COR-L47 (cell line): ENCODE results near the gene SORCS2.
A peak's percentile ranks its signal among the peaks of the same experiment; 100 is the strongest.

Experiments
- DNase-seq: peaks from one replicate; lab custom pipeline; 2025; lab: John Stamatoyannopoulos, UW

SORCS2 gene

DNA sequence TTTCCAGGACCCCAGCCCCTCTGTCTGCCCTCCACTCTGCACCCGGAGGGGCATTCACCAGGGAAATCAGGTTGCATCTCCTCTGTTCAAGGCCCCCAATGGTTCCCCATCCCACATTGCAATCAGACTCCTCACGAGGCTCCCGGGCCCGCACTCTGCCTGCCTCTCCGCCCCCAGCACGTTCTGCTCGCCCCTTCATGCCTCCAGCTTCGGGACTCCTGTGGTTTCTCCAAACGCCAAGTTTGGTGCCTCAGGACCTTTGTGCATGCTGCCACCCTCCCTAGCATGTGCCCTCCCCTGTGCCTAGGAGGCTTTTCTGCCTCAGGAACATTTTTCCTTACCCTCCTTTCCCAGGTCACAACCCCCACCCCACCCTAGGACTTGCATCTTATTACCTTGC is 426.0 kb downstream of the SORCS2 start:
- DNase-seq = no peak

DNA sequence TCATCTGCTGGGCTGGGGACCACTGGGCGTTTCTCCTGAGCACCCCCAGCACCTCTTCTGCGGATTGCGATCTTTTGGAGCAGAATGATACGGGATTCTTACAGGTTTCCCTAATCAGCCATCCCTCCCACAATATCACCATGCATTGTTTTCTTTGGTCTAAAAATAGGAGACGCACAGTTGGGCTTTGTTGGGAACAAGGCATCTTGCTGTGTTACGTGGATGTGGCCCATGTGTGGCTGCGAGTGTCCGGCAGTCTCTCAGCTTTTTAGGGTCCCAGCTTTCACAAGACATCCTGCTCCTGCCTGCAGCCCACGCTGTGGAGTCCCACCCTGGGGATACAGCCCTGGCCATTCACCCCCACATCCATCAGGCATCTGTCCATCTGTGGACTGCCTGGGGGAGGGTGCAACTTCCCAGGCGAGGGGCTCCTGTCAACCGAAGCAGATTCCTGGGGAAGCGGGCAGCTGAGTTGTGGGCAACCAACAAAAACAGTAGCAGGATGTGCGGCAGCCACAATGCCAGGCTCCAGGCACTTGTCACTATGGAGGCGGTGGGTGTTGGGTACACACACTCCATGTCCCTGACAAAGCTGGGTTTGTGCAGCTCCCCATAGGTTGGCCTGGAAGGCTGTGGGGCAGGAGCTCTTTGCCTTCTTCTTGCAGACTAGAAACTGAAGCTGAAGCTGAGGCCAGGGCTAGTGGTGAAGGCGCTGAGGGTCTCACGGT is 427.9 kb downstream of the SORCS2 start:
- DNase-seq = no peak

DNA sequence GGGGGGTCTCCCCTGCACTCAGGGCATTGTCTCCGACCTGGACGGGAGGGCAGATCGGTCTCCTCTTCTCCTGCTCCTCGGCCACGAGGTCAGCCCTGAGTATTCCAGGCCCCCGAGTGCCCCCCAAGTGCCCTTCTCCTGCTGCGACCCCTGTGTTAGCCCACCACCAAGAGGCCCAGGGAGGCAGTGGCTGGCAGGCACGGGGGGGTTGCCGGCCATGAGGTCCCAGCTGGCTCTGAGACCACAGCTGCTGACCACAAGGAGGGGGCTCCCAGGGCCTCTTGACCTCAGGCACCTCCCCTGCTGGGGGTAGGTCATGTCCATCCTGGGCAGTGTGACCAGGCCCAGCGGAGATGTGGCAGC is 428.5 kb downstream of the SORCS2 start:
- DNase-seq = no peak

- DNase-seq = no peak
These were observed 429.1 kb downstream of the SORCS2 start for GRCh38 chr4:7621252-7622035.

GRCh38 chr4:7622371-7622770 is 430.0 kb downstream of the SORCS2 start:
- no peak for DNase-seq

DNA sequence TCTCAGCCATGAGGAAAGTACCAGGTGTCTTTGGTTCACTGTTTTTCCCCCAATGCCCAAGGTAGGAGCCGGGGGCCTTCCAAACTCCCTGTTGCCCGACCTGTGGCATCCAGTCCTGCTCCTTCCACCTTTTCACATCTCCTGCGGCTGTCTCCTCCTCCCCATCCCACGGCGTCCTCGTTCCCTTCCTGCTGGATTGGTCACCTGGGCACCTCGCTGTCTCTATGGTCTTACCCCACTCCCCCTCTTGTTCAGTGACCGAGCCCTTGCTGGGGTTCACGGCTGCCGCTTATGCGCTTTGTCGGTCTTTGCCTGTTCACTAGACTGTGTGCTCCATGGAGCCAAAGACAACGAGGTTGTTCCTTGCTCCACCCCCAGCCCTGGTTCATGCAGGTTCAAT is 431.1 kb downstream of the SORCS2 start:
- DNase-seq = no peak

GRCh38 chr4:7624396-7624980 is 432.1 kb downstream of the SORCS2 start:
- no peak for DNase-seq

DNA sequence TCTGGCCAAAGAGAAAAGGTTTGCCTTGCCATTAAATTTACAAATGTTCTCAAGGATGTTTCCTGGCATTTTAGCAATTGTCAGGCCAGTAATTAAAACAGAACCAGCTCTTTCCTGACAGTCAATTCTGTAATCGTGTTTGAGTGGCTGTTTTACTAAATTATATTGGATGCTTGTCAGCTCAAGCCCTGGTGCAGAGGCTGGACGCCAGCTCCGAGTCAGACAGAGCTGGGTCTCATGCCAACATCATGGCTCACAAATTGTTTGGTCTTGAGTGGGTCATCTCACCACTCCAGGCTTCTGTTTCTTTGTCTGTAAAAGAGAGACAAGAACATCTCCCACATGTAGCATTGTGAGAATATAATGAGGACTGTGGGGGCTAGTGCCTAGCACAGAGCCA is 432.7 kb downstream of the SORCS2 start:
- no peak for DNase-seq

DNA sequence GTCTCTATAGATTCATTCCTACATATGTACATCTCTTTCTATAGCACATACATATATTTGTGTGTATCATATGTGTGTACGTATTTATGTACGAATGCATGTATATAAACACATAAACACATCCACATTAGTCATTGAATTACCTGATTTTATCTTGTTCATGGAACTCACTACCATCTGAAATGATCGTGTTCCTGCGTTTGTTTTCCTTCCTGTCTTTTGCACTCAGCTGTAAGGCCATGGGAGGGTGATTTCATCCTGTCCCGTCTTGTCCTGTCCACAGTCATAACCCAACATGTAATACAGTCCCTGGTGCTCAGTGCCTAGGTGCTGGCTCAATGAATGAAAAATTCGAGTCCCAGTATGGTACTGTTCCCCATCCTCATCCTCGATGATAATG is 434.2 kb downstream of the SORCS2 start:
- no peak for DNase-seq

DNA sequence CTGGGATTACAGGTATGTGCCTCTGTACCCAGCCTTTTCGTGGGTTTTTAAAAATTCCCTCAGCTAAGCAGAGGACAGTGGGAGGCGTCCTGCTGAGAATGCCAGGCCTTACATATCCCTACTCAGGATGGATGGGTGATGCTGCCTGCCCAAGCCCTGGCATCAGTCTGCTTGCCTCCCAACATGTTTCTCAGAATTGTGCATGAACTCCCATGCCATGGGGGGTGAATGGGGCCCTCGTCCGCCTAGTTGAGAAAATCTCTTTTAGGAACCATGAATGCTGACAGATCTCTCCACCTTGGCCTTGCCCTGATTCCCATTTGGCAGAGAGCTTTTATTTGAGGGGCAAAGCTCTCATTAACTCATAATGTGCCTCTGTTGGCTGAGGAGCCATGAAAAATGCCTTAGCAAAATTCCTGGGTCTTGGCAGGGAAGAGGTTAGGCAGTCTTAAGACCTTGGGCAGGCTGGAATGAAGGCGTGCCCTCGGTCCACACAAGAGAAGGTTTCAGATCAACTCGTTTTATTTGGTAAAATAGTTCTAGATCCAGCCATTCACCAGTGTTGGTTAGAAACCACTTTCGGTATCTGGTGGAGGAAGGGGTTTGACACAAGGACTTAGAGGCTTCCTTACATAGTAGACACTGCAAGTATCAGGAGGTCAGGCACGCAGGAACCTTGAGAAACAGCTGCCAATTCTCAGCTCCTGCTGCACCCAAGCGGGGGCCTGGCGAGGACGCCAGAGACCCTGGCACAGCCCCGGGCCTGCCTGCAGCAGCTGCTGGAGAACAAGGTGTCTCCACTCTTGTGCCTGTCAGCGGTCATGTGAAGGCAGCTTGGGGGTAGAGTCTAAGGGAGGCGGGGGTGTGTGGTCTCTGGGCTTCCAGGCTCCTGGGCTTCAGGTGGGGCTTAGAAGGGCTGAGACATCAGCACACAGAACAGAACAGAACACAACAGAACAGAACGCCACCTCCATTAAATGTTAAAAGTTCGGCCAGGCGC is 435.2 kb downstream of the SORCS2 start:
- DNase-seq = no peak

- DNase-seq = no peak
These were observed 436.1 kb downstream of the SORCS2 start for GRCh38 chr4:7628432-7628831.

DNA sequence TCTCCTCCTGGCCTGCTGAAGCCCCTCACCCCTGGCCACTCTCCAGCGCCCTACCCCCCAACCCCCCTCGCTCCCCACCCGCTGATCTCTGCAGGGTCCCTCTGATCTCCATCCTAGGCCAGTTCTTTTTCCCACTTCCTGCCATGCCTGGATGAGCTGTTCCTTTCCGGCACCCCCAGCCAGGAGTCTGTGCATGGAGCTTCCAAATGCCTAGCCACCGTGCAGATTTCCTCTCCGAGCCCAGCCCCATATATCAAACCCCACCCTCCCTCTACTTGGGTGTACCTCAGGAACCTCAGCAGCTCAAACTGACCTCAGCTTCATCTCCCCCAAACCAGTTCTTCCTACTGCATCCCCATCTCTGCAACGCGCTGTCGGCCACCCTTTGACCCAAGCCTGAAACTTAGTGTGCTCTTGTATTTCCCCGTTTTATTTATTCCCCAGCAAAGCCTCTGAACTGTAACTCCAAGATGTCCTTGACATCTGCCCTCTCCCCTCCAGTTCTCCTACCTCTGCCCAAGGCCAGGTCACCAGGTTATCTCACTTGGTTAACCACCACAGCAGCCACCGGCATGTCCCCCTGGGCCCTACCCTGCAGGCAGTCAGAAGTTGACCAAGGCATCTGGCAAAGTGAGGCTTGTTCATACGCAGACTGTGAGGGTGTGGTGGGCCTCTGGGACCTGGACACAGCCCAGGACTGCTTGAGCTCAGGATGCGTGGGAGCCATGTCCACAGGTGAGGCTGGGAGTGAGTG is 437.3 kb downstream of the SORCS2 start:
- no peak for DNase-seq

DNA sequence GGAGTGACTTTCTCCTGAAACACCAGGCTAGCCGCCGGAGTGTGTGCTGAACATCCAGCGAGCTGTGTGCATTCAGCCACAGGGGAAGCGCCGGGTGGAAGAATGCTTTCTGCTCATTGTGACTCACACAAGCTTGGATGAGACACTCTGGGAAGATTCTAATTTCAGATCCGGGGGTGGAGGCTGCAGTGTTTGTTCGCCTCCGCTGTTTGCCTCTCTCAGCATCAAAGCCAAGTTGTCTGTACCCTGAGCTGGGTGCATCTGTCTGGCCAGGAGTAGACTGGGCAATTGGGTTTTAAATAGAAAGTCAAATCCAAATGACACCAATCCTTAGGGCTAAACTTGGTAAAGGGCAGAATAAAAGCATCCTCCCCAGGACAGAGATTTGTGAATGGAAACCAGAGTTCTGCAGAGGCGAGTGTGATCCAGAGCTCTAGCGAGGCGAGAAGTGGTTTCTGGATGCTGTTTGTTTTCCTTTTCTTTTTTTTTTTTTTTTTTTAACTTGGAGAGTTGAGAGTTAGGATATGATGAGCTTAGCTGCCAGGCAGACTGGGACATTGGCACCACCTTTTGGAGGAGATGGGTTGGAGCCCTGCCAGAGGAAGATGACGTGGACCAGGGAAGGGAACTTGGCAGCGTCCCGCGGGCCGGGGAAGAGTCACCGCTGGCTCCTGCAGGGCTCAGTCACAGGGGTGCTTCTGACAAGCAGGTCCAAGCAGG is 438.4 kb downstream of the SORCS2 start:
- DNase-seq = peak; percentile 77

GRCh38 chr4:7631288-7632014 is 439.1 kb downstream of the SORCS2 start:
- DNase-seq = no peak

DNA sequence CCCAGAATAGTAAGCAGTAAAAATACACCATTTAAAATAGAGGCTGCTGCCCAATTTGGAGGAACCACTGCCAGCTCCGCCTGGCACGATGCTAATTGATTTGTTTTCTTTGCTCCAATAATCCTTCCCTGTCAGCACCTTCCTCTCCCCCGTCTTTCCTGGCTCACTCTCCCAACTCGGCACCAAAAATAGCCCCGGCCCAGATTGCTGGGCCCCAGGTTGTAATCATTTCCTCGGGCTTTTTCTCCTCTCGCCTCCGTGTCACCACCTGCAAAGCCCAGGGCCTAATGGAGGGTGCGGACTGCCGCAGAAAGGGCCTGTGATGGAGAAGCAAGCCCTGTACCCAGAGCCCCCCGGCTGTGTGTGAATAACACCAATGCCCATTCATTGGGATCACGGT is 440.0 kb downstream of the SORCS2 start:
- no peak for DNase-seq

GRCh38 chr4:7632971-7633370 is 440.6 kb downstream of the SORCS2 start:
- no peak for DNase-seq

DNA sequence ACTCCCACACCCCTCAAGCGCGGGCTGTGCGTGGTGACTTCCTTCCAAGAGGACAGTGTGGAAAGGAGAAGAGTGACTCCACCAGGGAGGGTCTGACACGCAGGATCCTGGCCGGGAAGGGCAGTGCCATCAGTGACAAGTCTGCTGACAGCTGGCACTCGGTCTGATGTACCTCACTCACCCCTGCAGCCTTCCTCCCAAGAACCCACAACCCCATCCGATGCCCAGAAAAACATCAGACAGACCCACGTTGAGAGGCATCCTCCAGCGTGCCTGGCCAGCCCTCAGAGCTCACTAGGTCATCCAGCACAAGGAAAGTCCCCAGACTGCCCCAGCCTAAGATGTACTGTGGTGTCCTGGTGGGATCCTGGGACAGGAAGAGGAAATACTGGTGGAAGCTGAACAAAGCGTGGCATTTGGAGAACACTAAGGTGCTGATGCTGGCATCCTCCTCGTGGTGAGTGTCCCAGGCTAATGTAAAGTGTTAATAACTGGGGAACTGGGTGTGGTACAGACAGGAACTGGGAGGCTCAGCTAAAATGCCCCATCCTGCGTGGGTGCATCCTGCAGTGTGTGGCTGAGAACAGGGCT is 442.4 kb downstream of the SORCS2 start:
- no peak for DNase-seq

GRCh38 chr4:7635445-7636239 is 443.3 kb downstream of the SORCS2 start:
- DNase-seq = peak; percentile 10

GRCh38 chr4:7636240-7636508 is 443.8 kb downstream of the SORCS2 start:
- no peak for DNase-seq
